ENCODE data around the gene COPS3. TPM values are rescaled to one million over a fixed set of nuclear protein-coding genes. Genes with fewer than 3 reads are reported as not detected.

Gene COPS3
- total and polyA plus RNA-seq, 2 experiments from 2014 or later, result 51.1 to 123 TPM

- no peak overlapping the region for H3K4me3 ChIP-seq
- no peak overlapping the region for H3K27ac ChIP-seq
- no peak for DNase-seq (ENCODE audit: low read depth in 1 of 2, low spot score in 1 of 2)
- no peaks in the 10 kb centered on the region for H3K4me1 ChIP-seq (ENCODE audit: low read depth)
- H3K9me3 ChIP-seq (ENCODE audit: low read depth), result no peaks in the 10 kb centered on the region
- no peaks in the 10 kb centered on the region for H3K27me3 ChIP-seq
- peaks cover 29% of the 10 kb centered on the region for H3K36me3 ChIP-seq
- no peak for TF ChIP-seq CTCF (IDR thresholded peaks at IDR 0.05; ENCODE audit: low read depth, low read length)
Observed at GRCh38 chr17:17226451-17227265, 54.4 kb downstream of the COPS3 start.

GRCh38 chr17:17225901-17226300 lies 55.1 kb downstream of the COPS3 start:
- H3K27me3 ChIP-seq, result no peaks in the 10 kb centered on the region
- TF ChIP-seq CTCF (IDR thresholded peaks at IDR 0.05; ENCODE audit: low read depth, low read length), result no peak
- H3K4me3 ChIP-seq, result no peak overlapping the region
- no peaks in the 10 kb centered on the region for H3K9me3 ChIP-seq (ENCODE audit: low read depth)
- no peaks in the 10 kb centered on the region for H3K4me1 ChIP-seq (ENCODE audit: low read depth)
- no peak for DNase-seq (ENCODE audit: low read depth in 1 of 2, low spot score in 1 of 2)
- H3K27ac ChIP-seq, result no peak overlapping the region
- peaks cover 35% of the 10 kb centered on the region for H3K36me3 ChIP-seq

- Histone ChIP-seq H3K9me3 (ENCODE audit: low read depth) (no peaks in the 10 kb centered on the region), H3K27ac (no peak overlapping the region), H3K4me3 (no peak overlapping the region), H3K4me1 (ENCODE audit: low read depth) (no peaks in the 10 kb centered on the region), H3K36me3 (peaks cover 33% of the 10 kb centered on the region), H3K27me3 (no peaks in the 10 kb centered on the region)
- no peak for TF ChIP-seq CTCF (IDR thresholded peaks at IDR 0.05; ENCODE audit: low read depth, low read length)
- no peak for DNase-seq (ENCODE audit: low read depth in 1 of 2, low spot score in 1 of 2)
Observed at GRCh38 chr17:17224137-17224536, 56.9 kb downstream of the COPS3 start.

- Histone ChIP-seq H3K27ac (no peak overlapping the region), H3K4me3 (no peak overlapping the region), H3K27me3 (no peaks in the 10 kb centered on the region), H3K4me1 (ENCODE audit: low read depth) (no peaks in the 10 kb centered on the region), H3K9me3 (ENCODE audit: low read depth) (no peaks in the 10 kb centered on the region), H3K36me3 (peaks cover 37% of the 10 kb centered on the region)
- DNase-seq (ENCODE audit: low read depth in 1 of 2, low spot score in 1 of 2), result no peak
- no peak for TF ChIP-seq CTCF (IDR thresholded peaks at IDR 0.05; ENCODE audit: low read depth, low read length)
Observed at GRCh38 chr17:17223736-17224135, 57.3 kb downstream of the COPS3 start.

GRCh38 chr17:17221329-17221728 lies 59.7 kb downstream of the COPS3 start:
- H3K27me3 ChIP-seq, result no peaks in the 10 kb centered on the region
- no peak overlapping the region for H3K27ac ChIP-seq
- no peak for TF ChIP-seq CTCF (IDR thresholded peaks at IDR 0.05; ENCODE audit: low read depth, low read length)
- no peak overlapping the region for H3K4me3 ChIP-seq
- H3K36me3 ChIP-seq, result peaks cover 39% of the 10 kb centered on the region
- no peaks in the 10 kb centered on the region for H3K4me1 ChIP-seq (ENCODE audit: low read depth)
- no peaks in the 10 kb centered on the region for H3K9me3 ChIP-seq (ENCODE audit: low read depth)
- no peak for DNase-seq (ENCODE audit: low read depth in 1 of 2, low spot score in 1 of 2)
